HG02798 (cell line): Measurements from ENCODE around the gene ALK.

ENCODE experiments used
- ATAC-seq: cut with Tn5 transposase; IDR thresholded peaks from one replicate; pipeline ENCODE4 v1.9.1; 2021; ENCODE audit warnings: mild to moderate bottlenecking; ENCODE audit not compliant: unreplicated experiment, poor library complexity

The ALK gene

GRCh38 chr2:29196792-29197788, 724.3 kb downstream of the ALK start:
- peak; percentile 68 for ATAC-seq

GRCh38 chr2:29195796-29196195, 725.6 kb downstream of the ALK start:
- no peak for ATAC-seq

GRCh38 chr2:29193681-29194080, 727.7 kb downstream of the ALK start:
- no peak for ATAC-seq

- no peak for ATAC-seq
These were observed 728.3 kb downstream of the ALK start for GRCh38 chr2:29193111-29193510.

- no peak for ATAC-seq
These were observed 728.9 kb downstream of the ALK start for GRCh38 chr2:29192526-29192925.

- no peak for ATAC-seq
These were observed 729.6 kb downstream of the ALK start for GRCh38 chr2:29191817-29192216.

- peak; percentile 64 for ATAC-seq
These were observed 732.3 kb downstream of the ALK start for GRCh38 chr2:29189052-29189451.

- no peak for ATAC-seq
These were observed 733.5 kb downstream of the ALK start for GRCh38 chr2:29187926-29188325.

- no peak for ATAC-seq
These were observed 734.6 kb downstream of the ALK start for GRCh38 chr2:29186817-29187216.

- ATAC-seq, result no peak
These were observed 736.9 kb downstream of the ALK start for GRCh38 chr2:29184531-29184930.

- no peak for ATAC-seq
These were observed 738.5 kb downstream of the ALK start for GRCh38 chr2:29182920-29183319.

GRCh38 chr2:29182334-29182733, 739.1 kb downstream of the ALK start:
- no peak for ATAC-seq

GRCh38 chr2:29175338-29175737, 746.0 kb downstream of the ALK start:
- no peak for ATAC-seq

- ATAC-seq, result no peak
These were observed 746.4 kb downstream of the ALK start for GRCh38 chr2:29174937-29175336.

GRCh38 chr2:29166242-29167039, 754.9 kb downstream of the ALK start:
- ATAC-seq, result no peak

- ATAC-seq, result no peak
These were observed 755.8 kb downstream of the ALK start for GRCh38 chr2:29165362-29166241.

GRCh38 chr2:29164091-29164846, 757.1 kb downstream of the ALK start:
- ATAC-seq, result no peak

- ATAC-seq, result no peak
These were observed 759.0 kb downstream of the ALK start for GRCh38 chr2:29162204-29162928.

- ATAC-seq, result no peak
These were observed 761.2 kb downstream of the ALK start for GRCh38 chr2:29160184-29160583.
